C4-2B (cell line): ENCODE results near the gene SUN1.

Source experiments
- CTCF ChIP-seq: fragments of 450-650 bp; conservative IDR thresholded peaks from 2 replicates; pipeline ENCODE4 v1.5.1; 2017; ENCODE audit warnings: mild to moderate bottlenecking
- ZFX ChIP-seq: fragments of 450-650 bp; IDR thresholded peaks from 2 replicates; pipeline ENCODE4 v1.6.1; 2017

GRCh38 chr7:913736-914520 is 81.7 kb downstream of the SUN1 start:
- TF ChIP-seq CTCF (no peak), ZFX (no peak)
